ENCODE data around the gene UBE2E1.

The UBE2E1 gene

GRCh38 chr3:23804441-23805209 lies 1.1 kb upstream of the UBE2E1 start:
- Histone ChIP-seq H3K4me1 (ENCODE audit: control insufficient read depth in 1 of 2, insufficient read depth in 1 of 2, low read depth in 1 of 2, low read length in 1 of 2) (peaks cover 13 to 25% of the 10 kb centered on the region in 2 experiments), H3K9me3 (no peaks in the 10 kb centered on the region), H3K36me3 (no peaks in the 10 kb centered on the region), H3K27ac (no peak overlapping the region), H3K4me3 (ENCODE audit: low read depth in 1 of 2, low read length in 1 of 2) (no peak overlapping the region), H3K27me3 (no peaks in the 10 kb centered on the region)
- no peak for TF ChIP-seq CTCF (IDR thresholded peaks at IDR 0.05)

- peak overlapping the region in 1 of 2 experiments; percentile 75 for H3K4me3 ChIP-seq (ENCODE audit: low read depth in 1 of 2, low read length in 1 of 2)
- no peak for TF ChIP-seq CTCF (IDR thresholded peaks at IDR 0.05)
- H3K4me1 ChIP-seq (ENCODE audit: control insufficient read depth in 1 of 2, insufficient read depth in 1 of 2, low read depth in 1 of 2, low read length in 1 of 2): peaks cover 18 to 31% of the 10 kb centered on the region in 2 experiments
- H3K9me3 ChIP-seq: no peaks in the 10 kb centered on the region
- no peak overlapping the region for H3K27ac ChIP-seq
- no peaks in the 10 kb centered on the region for H3K27me3 ChIP-seq
- H3K36me3 ChIP-seq: no peaks in the 10 kb centered on the region
Measured at GRCh38 chr3:23805210-23805632, 534 bp upstream of the UBE2E1 start.

GRCh38 chr3:23806534-23807423 lies 1.0 kb downstream of the UBE2E1 start:
- Histone ChIP-seq H3K27ac (peak overlapping the region; percentile 80), H3K27me3 (no peaks in the 10 kb centered on the region), H3K9me3 (no peaks in the 10 kb centered on the region), H3K36me3 (no peaks in the 10 kb centered on the region), H3K4me1 (ENCODE audit: control insufficient read depth in 1 of 2, insufficient read depth in 1 of 2, low read depth in 1 of 2, low read length in 1 of 2) (peaks cover 25 to 33% of the 10 kb centered on the region in 2 experiments), H3K4me3 (ENCODE audit: low read depth in 1 of 2, low read length in 1 of 2) (peak overlapping the region; percentile 61 to 75)
- TF ChIP-seq CTCF (IDR thresholded peaks at IDR 0.05): no peak

- no peak for TF ChIP-seq CTCF (IDR thresholded peaks at IDR 0.05)
- H3K4me3 ChIP-seq (ENCODE audit: low read depth in 1 of 2, low read length in 1 of 2): peak overlapping the region; percentile 61 to 75
- no peaks in the 10 kb centered on the region for H3K27me3 ChIP-seq
- no peaks in the 10 kb centered on the region for H3K9me3 ChIP-seq
- no peaks in the 10 kb centered on the region for H3K36me3 ChIP-seq
- peaks cover 25 to 33% of the 10 kb centered on the region in 2 experiments for H3K4me1 ChIP-seq (ENCODE audit: control insufficient read depth in 1 of 2, insufficient read depth in 1 of 2, low read depth in 1 of 2, low read length in 1 of 2)
- peak overlapping the region; percentile 80 for H3K27ac ChIP-seq
Measured at GRCh38 chr3:23807424-23808015, 1.8 kb downstream of the UBE2E1 start.

- no peak overlapping the region for H3K4me3 ChIP-seq (ENCODE audit: low read depth in 1 of 2, low read length in 1 of 2)
Measured at GRCh38 chr3:23808525-23808924, 2.8 kb downstream of the UBE2E1 start.

More at GRCh38 chr3:23808525-23808924, 2.8 kb downstream of the UBE2E1 start:
- no peak overlapping the region for H3K27ac ChIP-seq
- H3K9me3 ChIP-seq: no peaks in the 10 kb centered on the region
- peaks cover 25 to 33% of the 10 kb centered on the region in 2 experiments for H3K4me1 ChIP-seq (ENCODE audit: control insufficient read depth in 1 of 2, insufficient read depth in 1 of 2, low read depth in 1 of 2, low read length in 1 of 2)
- TF ChIP-seq CTCF (IDR thresholded peaks at IDR 0.05): no peak
- peaks cover 1% of the 10 kb centered on the region for H3K36me3 ChIP-seq
- H3K27me3 ChIP-seq: no peaks in the 10 kb centered on the region
